GM18867 (cell line): ENCODE data around the gene JPH3.

Source experiments
- ATAC-seq: cut with Tn5 transposase; IDR thresholded peaks from one replicate; pipeline ENCODE4 v1.9.1; 2021; ENCODE audit warnings: mild to moderate bottlenecking, moderate library complexity; ENCODE audit not compliant: unreplicated experiment

Gene JPH3

GRCh38 chr16:87648698-87649487 is 46.6 kb downstream of the JPH3 start:
- no peak for ATAC-seq

DNA sequence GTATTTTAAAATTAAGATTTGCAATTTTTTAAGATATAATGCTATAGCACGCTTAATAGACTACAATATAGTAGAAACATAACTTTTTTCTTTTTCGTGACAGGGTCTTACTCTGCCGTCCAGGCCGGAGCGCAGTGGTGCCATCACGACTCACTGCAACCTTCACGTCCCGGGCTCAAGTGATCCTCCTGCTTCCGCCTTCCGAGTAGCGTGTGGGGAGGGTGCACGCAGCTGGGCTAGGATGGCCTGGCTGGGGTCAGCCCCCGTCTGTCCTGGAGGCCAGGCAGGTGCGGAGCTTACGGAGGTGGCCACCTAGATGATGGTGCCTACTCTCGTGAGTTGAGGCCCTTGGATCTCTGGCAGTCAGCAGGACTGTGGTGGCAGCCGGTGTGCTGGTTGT is 50.1 kb downstream of the JPH3 start:
- ATAC-seq, result no peak

DNA sequence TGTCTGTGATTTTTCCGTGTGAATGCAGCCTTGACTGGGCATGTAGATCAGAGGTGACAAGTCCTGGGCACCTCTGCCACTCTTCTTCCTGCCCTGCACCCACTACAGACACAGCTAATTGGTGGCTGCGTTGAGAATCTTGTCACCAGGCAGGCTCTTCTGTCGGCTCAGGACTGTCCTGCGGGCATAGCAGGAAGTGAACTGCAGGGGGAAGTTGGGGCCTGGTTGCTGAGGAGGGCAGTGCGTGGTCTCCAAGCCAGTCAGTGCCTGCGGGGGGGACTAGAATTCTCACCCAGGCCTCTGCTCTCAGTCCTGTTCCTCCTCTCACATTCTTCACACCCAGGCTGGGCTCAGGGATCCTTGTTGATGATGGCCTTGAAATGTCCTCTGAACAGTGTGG is 50.5 kb downstream of the JPH3 start:
- no peak for ATAC-seq

GRCh38 chr16:87653234-87653633 is 50.9 kb downstream of the JPH3 start:
- ATAC-seq, result no peak

- no peak for ATAC-seq
Measured at GRCh38 chr16:87654826-87655225, 52.5 kb downstream of the JPH3 start.

DNA sequence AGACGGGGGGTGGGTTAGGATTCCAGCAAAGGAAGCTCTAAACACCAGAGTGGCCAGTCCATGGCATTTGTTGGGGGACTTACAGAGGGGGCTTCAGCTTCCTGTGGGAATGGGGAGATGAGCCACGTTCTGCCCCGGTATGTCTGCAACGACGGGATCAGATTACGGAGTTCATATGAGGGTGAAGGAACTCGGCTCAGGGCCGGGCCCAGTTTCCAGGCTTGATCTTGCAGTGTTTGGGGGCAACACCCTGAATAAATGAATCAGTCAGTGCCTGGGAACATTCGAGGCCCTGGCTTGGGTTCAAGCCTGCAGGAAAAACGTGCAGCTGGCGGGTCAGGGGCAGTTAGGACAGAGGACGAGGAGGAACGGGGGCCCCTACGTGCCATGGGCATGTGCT is 54.0 kb downstream of the JPH3 start:
- ATAC-seq, result no peak

DNA sequence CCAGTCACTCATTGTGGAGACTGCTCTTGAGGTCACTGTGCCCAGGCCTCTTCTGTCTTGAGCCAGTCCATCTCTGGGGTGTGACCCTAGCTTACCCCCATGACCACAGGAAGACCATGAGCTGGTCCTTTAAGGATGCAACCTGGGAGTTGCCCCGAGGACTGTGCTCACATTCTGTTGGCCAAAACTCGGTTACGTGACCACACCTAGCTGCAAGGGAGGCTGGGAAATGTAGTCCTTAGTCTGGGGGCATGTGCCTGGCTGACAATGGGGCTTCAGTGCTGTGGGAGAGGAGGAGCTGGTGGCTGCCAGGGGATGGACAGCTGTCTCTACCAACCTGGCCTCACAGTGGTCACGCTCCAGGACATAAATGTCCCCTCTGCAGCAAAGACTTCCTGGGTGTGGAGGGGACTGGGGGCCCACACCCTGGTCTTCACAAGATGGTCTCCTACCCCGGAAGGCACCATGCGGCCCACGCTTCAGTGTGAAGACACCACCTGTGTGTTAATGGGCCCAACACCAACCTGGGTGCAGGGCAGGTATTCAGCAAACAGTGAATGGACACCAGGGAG is 55.4 kb downstream of the JPH3 start:
- no peak for ATAC-seq

- no peak for ATAC-seq
Measured at GRCh38 chr16:87658564-87659225, 56.4 kb downstream of the JPH3 start.

DNA sequence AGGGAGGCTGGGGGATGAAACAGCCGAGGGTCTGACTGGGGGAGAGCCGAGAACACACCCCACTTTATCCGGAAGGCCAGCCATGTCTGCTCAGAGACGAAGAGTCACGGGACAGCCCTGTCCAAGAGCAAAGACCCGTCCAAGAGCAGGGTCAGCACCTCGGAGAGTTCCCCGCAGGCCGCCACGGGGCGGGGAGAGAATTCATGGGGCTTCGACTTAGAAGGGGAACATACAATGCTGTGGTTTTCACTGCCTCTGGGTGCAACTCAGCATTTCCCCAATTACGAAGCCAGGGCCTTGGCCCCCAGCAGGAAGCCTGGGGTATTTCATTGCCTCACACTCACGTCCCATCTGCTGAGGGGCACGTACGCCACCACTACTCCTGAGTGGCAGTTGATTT is 59.3 kb downstream of the JPH3 start:
- ATAC-seq, result no peak

DNA sequence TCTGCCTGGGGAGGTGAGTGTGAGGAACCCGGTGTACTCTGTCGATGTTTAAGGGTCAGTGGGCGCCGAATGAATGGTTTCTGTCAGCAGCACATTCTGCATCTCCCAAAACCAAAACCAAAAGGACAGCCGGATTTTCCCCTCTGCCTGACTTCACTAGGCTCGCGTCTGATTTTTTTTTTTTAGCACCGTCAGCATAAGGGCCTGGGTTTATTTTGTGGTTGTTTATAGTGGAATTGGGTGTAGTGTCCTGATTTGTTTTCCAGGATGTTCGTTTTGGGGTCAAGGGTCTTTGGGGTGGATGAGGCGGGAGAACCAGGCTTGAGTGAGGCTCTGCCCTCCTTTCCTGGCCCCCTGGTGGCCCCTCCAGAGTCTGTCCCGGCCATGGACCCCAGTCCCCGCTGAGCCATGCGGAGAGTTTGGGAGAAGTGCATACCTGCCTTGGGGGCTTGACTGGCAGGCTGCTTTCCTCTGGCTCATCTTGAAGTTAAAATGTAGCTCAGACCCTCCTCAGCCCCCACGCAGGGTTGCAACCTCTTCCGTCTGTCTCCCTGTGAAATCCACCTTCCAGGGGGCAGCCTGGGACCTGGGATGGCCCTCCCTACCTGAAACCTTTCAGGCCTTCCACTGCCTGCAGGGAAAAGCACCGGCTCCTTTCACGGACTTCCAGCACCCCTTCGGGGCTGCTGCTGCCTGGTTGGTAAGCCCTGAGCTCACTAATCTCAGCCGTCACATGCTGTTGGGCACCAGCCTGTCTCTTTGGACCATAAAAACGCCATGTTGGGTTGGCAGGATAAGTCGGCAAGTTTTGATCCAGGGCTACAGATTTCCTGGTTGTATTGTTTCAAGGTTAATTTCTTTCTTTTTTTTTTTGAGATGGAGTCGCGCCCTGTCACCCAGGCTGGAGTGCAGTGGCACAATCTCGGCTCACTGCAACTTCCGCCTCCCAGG is 60.2 kb downstream of the JPH3 start:
- ATAC-seq, result no peak

- no peak for ATAC-seq
Measured at GRCh38 chr16:87664792-87665191, 62.5 kb downstream of the JPH3 start.

DNA sequence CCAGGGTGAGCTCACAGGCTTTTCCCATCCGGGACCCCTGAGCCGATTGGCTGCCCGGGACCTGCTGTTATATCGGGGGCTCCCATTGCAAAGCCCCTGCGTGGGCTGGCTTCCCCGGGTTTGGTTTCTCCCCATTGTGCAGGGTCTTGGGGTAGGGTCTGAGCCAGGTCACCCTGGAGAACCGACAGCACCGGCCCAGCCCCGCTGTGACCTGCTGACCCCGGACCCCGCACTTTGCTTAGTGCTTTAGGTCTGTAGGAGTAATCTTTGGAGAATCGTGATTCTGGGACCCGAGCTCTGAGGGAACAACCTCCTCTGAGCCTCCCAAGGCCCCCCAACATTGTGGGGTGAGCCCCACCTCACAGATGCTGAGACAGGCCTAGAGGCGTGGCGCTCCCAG is 62.9 kb downstream of the JPH3 start:
- no peak for ATAC-seq

GRCh38 chr16:87666919-87667318 is 64.6 kb downstream of the JPH3 start:
- ATAC-seq, result no peak

DNA sequence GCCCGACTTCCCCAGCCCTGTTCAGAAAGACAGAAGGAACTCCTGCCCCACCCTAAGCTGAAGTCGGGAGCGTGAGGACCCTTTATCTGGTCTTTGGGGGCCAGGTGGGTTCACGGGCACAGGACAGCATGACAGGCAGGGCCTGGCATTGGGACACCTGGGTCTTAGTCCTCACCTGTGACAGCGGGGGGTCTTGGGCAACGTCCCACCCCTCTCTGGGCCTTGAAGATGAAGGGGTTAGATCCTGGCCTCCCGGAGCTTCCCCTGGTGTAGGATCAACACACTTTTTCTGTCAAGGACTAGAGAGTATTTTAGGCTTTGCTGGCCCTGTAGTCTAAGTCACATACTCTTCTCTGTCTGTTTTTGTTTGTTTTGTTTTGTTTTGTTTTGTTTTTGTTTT is 65.1 kb downstream of the JPH3 start:
- no peak for ATAC-seq

DNA sequence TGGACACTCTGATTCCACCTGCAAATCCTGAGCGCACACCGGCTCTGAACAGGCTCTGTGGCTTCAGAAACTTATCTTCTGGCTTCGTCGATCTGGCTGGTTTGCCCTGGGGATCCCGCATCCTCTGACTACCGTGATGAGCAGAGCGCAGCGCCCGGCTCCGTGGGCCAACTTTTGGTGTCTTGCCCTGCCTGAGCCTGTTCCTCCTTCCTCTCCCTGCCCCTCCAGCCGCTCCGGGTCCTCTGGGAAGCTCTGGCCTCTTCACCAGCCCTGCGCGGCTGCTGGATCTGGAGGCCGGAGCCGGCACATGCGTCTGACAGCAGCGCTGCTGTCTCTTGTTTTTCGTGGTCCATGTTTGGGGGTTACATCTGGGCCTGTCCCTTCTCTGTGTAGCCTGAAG is 65.6 kb downstream of the JPH3 start:
- ATAC-seq, result no peak

DNA sequence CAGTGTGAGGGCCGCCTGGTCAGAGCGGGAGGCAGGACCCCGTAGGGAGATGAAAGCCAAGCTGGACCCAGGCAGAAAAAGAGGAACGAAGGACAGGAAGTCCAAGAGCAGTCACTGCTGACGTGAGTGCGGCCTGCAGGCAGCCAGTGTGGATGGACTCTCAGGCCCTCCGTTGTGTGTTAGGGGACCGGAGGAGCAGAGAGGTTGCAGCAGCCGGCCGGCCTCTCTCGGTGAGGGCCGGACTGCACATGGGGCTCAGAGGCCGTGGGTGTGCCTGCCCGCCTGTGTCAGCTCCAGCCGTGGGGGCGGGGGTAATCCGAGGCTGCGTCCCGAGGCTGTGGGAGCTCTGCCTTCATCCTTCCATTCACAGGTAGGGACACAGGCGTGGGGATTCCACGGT is 67.4 kb downstream of the JPH3 start:
- no peak for ATAC-seq

DNA sequence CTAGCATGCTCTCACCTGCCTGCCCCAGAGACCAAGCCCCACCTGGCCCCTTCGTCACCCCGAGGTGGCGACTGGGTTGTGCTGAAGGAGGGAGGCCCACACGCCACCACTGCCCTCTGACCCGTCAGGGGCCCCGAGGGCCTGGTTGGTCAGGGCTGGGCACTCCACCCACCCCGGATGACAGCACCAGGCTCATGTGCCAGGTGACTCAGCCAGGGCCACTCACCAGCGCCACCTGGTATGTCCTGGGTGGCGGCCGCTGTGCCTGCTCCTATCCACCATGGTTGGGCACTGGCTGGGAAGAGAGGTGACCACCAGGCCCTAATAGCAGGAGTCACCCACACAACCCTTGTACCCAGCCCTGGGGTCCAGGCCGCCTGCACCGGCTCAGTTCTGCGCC is 68.9 kb downstream of the JPH3 start:
- no peak for ATAC-seq

- ATAC-seq, result no peak
Measured at GRCh38 chr16:87671715-87672270, 69.5 kb downstream of the JPH3 start.

DNA sequence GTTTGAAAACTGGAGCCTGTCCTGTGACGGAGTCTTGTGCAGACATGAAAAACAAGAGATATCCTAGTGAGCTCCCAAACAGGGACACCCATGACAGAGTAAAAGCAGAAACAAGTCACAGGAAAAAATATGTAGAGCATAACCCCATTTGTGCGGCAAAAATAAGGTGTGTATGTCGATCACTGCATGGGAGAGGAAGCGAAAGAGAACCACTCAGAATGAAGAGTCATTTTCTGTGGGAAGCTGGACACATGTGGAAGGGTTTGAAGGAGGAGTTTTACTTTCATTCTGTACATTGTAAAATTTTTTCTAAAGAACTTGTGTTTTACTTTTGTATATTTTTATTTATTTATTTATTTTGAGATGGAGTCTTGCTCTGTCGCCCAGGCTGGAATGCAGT is 72.1 kb downstream of the JPH3 start:
- ATAC-seq, result no peak

- no peak for ATAC-seq
Measured at GRCh38 chr16:87675111-87675719, 72.9 kb downstream of the JPH3 start.
